HL-60/S4 treated with retinoic acid at 250 ng/mL for 4 days and 3 days (cell line): ENCODE results near the gene HDAC4.

Experiments used
- in situ Hi-C: fragments of 300-500 bp; cut with MboI; formaldehyde crosslinking; loops from 2 replicates; pipeline ENCODE4 v1.7.0; 2022; ENCODE audit warnings: low sequenced_read_pairs

HDAC4 gene

DNA sequence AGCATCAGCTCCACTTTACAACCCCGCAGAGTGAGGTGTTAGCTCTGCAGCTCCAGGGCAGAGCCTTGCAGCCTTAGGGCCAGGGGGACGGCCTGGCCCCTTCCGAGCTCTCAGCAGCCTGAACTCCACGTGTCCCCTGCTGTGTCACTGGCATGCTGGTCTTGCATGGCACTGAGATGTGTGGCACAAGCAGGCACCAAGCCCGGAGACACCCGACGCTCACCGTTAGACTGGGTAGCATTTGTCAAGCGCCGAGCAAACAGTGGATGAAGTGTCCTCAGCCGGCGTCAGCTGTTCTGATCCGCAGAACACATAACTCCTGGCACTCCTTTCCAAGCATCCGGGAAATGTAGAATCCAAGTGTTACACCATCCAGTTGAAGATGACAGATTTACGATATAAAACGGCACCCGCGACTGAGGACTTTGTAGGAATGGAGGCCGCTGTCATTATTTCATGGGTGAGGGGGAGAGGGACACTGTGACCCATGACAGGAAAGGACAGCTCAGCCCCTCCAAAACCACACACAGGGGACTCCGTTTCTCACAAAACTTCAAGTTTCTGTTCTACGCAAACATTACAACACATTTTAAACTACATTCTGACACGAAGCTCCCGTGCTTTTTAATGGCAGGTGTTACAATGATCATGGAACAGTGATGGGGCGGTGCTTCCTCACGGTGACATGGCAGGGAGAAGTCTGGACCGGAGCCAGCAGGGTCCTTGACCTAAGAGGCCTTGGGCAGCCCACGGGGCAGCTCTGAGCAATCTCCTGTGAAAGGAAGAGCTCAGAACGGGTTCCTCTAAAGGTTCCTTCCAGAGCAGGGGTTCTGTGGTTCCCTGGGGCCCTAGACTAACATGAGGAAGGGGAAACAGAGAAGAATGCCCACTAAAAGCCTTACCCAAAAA lies 89.4 kb downstream of the HDAC4 start:
- in situ Hi-C loops, result no loop called here

- in situ Hi-C loops, result no loop called here
Observed at GRCh38 chr2:239310401-239311061, 90.3 kb downstream of the HDAC4 start.

DNA sequence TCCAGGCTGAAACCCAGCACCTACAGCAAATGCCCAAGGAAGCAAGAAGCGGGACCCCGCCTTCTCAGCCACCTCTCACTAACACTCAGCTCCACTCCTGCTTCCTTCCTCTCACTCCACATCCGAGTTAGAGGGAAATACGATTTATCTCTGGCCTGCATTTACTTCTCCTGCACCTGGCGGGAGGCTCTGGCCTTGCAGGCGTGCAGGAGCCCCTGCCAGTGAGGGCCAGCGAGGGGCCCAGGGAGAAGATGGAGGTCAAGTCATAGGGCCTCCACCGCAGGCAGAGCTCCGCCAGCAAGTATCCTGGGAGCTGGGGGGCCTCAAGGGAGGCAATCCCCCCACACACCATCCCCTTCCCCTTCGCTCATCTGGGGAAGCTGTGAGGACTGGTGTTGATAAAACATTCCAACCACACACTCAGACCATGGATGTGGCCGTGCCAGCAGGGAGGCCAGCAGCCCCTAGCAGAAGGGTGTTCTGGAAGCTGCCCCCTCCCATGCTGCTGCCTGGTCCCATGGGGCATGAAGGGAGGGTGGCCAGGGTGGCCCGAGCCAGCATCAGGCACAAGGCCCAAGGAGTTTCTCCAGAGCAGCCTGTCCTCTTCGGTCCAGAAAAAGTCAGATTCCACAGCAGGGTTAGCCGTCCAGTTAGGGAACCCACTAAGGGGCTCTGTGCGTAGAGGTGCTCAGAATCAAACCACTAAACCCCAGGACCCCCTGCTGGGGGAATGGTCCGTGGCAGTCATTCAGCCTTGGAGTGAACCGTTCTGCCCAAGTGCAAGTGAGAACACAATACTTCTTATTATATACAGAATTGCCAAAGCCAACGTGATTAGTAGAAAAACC lies 91.2 kb downstream of the HDAC4 start:
- in situ Hi-C loops, result no loop called here

GRCh38 chr2:239308661-239309397 lies 92.0 kb downstream of the HDAC4 start:
- in situ Hi-C loops, result no loop called here

DNA sequence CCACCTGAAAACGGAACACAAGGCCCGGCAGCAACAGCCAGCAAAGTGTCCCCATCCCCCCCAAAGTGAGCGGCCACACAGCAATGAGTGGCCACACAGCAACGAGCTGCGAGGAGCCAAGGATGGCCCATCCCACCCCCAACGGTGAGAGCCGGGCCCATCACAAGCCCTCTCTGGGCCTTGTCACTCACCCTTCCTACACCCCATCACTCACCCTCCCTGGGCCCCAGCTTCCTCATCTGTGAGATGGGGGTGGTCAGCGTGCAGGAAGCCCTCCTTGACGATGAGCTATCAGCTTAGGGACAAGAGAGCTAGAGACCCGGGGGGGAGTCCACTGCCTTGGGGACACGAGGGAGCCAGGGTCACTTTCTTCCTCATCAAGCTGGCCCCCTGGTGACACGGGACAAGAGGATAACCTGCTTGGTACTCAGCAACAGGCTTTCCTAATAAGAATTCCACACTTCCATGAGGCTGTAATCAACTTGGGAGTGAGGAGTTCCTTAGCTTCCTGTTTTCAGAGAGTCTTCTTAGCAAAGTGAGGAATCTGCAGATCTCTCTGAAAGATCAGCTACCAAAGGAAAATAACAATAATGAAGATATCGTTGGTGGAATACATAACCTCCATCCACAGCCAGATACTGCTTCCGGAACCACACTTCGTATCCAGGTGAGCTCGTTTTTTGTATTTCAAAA lies 92.8 kb downstream of the HDAC4 start:
- in situ Hi-C loops, result no loop called here

DNA sequence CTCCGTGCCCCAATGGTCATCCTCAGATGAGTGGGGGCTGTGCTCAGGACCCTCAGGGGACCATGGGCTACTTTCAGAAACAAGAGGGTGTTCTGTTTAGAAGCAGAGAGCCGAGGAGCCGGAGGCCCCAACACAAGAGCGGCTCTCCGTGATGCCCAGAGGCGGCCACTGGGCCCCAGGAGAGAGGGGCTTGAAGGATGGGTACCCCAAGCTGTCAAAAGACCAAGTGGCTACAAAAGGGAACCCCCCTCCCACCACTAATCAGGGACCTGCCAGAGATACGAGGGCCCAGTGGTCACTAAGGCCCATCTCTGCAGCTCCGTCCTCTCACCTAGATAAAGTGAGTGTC lies 93.6 kb downstream of the HDAC4 start:
- in situ Hi-C loops, result no loop called here

DNA sequence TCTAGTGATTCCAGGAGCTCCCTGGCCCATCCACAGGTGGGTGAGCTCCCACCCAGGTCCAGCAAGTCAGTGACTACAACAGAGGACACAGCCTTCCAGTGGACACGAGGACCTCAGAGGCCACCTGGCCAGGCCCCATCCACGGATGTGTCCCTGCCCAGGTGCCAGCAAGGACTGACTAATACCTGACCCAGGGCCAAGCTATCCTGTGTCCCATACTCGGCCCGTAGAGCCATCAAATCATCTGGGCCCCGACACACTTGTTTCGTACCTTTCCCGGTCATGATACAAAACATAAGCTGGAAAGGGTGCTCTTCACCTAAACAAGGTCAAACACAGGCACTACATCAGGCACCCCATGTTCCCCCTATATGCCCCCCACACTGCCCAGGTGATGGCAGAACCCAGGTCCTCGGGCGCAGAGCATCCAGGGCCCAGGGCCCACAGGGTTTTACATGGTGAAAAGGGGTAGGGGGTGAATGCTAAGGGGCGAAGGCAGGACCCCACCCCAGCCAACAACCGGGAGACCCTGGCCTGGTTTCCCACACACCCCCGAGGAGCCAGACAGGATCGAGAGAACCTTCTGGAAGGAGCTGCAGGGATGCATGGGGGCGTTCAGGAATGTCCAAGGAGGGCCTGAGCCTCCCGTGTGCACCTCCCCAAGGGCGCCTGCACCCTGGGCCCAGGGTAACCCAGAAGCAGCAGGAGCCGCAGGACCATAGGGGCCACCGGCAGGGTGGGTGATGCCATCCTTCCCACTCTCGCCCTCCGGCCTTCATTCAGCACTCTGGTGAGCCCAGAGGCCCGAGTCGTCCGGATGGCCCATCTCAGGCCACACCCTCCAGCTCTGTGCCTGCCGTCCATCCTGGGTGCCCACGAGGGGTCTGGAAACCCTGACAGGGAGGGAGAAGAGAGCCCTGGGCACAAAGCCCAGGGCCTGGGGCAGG lies 94.3 kb downstream of the HDAC4 start:
- in situ Hi-C loops, result no loop called here

- in situ Hi-C loops, result no loop called here
Observed at GRCh38 chr2:239305771-239306170, 95.0 kb downstream of the HDAC4 start.

DNA sequence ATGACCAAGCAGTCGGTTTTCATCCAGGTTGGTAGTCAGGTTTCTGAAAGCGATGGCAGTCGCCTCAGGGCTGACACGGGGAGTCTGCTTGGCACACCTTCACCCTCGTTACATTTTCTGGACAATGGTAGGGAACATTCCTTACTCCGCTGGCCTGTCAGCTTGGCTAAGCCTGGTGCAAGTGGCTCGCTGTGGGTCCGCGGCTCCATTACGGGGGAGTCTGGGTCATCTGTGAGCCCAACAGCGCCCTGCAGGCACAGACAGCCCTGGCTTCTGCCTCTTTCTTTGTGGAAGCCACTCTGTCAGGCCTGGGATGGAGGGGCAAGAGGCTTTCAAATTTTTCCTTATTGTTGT lies 95.6 kb downstream of the HDAC4 start:
- in situ Hi-C loops, result no loop called here

DNA sequence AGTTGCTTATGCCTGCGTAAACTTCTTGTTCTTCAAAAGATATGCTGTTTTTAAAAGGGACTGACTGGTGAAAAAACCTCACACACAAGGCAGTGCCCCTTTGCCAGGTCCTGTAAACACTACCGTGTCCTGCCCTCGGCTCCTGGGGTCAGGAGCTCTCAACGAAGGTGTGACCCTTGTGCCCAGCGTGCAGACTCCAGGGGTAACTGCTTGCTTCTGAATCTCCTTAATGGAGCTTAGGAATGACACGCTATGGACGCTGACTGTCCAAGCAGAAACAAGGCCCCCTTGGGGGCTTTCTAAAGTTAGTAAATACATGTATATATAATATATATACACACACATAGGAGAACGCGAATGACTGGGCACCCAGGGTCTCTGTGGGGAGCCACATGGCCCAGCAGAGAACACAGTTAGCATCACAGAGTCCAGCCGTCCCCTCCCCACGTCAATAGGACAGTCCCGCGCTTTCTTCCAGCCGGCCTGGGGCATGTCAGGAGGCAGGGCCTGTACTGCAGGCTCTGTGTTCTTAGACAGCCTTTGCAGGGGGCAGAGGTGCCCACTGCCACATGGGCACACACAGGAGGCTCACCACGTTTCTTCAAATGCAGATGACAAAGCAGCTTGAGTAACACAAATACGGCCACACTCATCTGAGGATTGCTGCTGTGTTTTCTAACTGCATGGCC lies 96.1 kb downstream of the HDAC4 start:
- in situ Hi-C loops, result no loop called here

DNA sequence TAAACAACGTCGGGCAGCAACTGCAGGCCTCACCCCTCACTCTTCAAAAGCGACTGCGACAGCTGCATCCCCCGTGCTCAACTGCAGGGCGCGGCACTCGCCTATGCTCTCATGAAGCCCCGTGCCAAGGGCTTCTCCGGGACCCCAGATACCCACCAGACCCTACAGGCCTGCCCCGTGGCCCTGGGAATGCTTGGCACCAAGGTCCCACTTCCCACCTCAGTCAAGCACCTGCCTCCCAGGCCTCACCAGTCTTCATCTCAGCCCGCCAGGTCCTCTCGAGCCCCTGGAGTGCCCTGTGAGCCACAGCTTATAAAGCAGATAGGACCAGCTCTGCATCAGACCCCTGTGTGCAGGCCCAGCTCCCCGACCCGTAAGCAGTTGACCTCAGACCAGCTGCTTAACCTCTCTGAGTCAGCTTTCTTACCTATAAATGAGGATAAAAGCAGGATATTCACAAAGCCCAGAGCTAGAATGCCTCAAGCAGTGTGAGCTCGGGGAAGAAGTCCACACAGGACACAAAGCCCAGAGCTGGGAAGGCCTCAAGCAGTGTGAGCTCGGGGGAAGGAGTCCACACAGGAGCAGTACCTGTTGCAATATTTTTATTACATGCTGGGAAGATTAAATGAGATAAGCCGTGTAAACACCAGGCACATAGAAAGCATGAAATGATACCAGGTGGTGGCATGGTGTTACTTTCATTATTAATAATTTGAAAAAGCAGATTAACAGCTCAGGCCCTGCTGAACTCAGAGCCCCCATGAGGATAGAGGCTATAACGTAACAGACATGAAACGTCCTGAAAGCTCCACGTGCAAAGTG lies 96.9 kb downstream of the HDAC4 start:
- in situ Hi-C loops, result no loop called here

DNA sequence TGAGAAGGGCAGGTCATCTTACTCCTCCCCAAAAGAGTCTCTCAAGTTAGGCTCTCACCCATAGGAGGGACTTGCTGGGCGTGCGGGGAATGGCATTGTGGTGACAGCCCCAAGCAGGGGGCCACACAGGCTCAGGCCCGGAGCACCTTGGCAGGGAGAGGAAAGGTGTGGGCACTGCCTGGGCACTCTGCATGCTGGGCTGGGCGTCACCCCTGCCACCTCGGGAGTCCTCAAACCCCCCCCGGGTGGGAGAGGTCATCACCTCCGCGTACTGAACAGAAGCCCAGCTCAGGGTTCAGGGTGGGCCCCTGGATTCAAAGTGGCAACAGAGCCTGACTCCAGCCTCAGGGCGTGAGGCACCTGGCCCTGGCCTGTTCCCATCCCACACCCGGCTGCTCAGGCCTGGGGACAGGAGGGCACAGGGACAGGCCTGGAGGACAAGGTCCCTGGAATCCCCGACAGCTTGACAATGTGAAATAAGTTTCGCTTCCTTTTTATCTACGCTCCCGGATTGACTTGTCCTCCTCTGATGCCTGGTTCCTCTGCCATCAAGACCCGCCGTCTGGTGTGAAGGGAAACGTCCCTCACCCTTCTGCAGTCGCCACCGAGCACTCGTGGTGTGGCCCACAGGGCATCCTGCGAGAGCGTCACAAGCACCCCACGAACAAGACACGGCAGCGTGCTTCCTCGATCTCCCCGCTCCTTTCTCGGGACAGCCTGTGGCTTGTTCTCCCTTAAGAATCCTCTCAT lies 97.8 kb downstream of the HDAC4 start:
- in situ Hi-C loops, result no loop called here

DNA sequence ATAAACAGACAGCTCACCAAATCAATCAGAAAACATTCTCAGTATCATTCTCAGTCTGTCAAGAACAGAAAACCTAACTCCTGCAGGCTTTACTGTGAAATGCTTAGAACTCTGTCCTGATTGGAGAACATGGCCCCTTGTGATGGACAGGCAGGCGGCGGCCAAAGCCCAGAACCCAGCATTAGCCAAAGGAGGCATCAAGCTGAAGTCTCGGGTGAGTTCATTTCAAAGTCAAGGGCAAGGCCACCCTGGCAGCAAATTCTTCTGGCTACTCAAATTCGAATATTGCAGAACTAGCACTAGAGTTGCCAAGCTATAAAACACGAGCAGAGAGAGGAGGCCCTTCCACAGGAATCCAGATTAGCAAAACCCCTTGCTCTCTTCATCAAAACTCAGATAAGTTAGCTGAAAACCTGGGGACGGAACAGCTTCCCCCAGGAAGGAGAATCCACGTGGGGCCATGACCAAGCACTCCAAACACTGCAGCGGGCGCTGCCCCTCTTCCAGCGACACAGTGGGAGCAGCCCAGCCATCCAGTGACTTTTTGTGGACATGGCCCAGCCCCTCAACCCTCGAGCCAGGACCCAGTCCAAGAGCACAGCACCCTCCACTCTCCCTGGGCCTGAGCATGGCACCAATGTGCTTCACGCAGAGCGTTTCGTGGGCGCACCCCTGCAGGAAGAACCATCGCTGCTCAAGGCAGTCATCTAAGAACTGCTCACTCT lies 98.6 kb downstream of the HDAC4 start:
- in situ Hi-C loops, result no loop called here

DNA sequence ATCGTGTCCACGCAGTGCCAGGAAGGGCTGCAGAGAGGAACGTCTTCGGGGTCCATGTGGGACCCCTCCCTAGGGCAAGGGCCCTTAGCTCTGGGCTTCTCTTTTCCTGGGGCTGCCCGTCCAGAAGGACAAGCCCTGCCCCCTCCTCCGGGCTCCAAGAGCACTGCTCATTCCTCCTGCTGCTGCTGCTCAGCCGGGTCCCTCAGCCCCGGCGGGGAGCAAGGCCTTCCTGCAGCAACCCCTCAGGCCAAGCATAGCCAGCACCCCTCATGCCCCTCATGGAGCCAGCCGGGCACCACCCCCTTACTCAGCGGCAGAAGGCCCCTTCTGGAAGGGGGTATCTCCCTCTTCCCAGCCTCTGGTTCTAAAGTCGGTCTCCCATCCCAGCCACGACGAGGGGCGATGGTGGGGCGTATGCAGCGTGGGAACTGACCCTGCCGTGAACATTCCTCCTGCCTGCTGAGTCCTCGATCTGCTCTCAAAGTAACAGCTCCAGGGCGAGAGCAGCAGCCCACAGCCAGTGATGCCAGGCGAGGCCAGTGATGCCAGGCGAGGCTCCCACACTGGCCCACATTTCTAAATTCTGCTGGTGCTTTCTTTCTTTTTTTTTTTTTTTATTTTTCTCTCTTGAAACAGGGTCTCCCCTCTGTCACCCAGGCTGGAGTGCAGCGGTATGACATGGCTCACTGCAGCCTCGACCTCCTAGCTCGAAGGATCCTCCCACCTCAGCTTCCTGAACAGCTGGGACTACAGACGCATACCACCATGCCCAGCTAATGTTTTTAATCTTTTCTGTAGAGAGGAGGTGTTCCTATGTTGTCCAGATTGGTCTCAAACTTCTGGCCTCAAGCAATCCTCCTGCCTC lies 99.7 kb downstream of the HDAC4 start:
- in situ Hi-C loops, result no loop called here

DNA sequence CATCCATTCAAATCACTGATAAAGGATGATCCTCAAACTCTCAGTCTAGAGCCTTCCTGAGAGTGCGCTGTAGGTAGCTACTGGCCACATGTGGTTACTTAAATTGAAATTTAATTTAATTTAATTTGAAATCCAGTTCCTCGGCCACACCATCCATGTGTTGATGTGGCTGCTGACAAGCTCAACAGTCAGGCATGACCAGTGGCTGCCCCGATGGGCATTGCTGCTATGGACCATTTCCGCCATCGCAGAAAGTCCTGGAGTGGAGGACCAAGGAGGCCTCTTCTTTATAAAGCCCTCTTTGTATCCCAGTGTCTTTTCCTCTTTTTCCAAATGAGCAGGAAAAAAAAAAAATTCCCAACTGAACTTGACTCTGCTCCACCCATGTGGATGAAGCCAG lies 100.6 kb downstream of the HDAC4 start:
- in situ Hi-C loops, result no loop called here
